Peyer's patch (tissue), 4 donors: Measurements from ENCODE around the gene INPP4A.

Source experiments
- CTCF ChIP-seq, 6 experiments: fragments of 450-650 bp in 4 of 6; fragments of 200-600 bp in 2 of 6; sonication (generic) in 1 of 6; IDR thresholded peaks; one replicate each; pipeline ENCODE4 v1.5.1; 2017 to 2019; ENCODE audit warnings: antibody characterized with exemption in 6 of 6, mild to moderate bottlenecking in 3 of 6, moderate library complexity in 1 of 6
- POLR2A ChIP-seq, 2 donors: fragments of 450-650 bp; IDR thresholded peaks; one replicate each; pipeline ENCODE4 v1.5.1; 2017; ENCODE audit warnings: antibody characterized with exemption in 2 of 2, mild to moderate bottlenecking in 2 of 2, moderate library complexity in 2 of 2

- TF ChIP-seq CTCF (IDR thresholded peaks at IDR 0.05) (no peak), POLR2A (IDR thresholded peaks at IDR 0.05) (no peak)
Observed at GRCh38 chr2:98453531-98453930, 8.9 kb downstream of the INPP4A start.
